H9 (cell line): ENCODE results near the gene GALNT4. TPM values are rescaled to one million over a fixed set of nuclear protein-coding genes. Genes with fewer than 3 reads are reported as not detected.

ENCODE experiments used
- DNase-seq: peaks from one replicate; pipeline ENCODE4 v3.0.0-alpha.2; 2017
- H2AFZ ChIP-seq: one replicate; pipeline ENCODE4 v1.6.1; 2013; ENCODE audit warnings: mild to moderate bottlenecking, low read length, control low read depth, moderate library complexity
- H2AK5ac ChIP-seq: 2 replicates; pipeline ENCODE4 v1.6.1; 2013; ENCODE audit warnings: low read length, control low read depth, mixed read lengths; ENCODE audit not compliant: insufficient read length
- H2BK120ac ChIP-seq: one replicate; pipeline ENCODE4 v1.6.1; 2013; ENCODE audit warnings: low read depth, mild to moderate bottlenecking, low read length, control low read depth, inconsistent platforms; ENCODE audit not compliant: poor library complexity, severe bottlenecking
- H2BK12ac ChIP-seq: 2 replicates; pipeline ENCODE4 v1.6.1; 2013; ENCODE audit warnings: low read length, control low read depth, mixed read lengths, low read depth; ENCODE audit not compliant: insufficient read length
- H2BK15ac ChIP-seq: 2 replicates; pipeline ENCODE4 v1.6.1; 2013; ENCODE audit warnings: low read depth, low read length, control low read depth
- H2BK20ac ChIP-seq: one replicate; pipeline ENCODE4 v1.6.1; 2013; ENCODE audit warnings: low read depth, mild to moderate bottlenecking, low read length, control low read depth, inconsistent platforms; ENCODE audit not compliant: poor library complexity, severe bottlenecking
- H2BK5ac ChIP-seq: 2 replicates; pipeline ENCODE4 v1.6.1; 2013; ENCODE audit warnings: low read length, control low read depth, mixed read lengths; ENCODE audit not compliant: insufficient read length
- H3K14ac ChIP-seq: 2 replicates; pipeline ENCODE4 v1.6.1; 2013; ENCODE audit warnings: low read length, control low read depth; ENCODE audit not compliant: insufficient read depth
- H3K18ac ChIP-seq: 2 replicates; pipeline ENCODE4 v1.6.1; 2013; ENCODE audit warnings: low read depth, mild to moderate bottlenecking, mixed read lengths, low read length, control low read depth; ENCODE audit not compliant: insufficient read length
- H3K23ac ChIP-seq: 2 replicates; pipeline ENCODE4 v1.6.1; 2013; ENCODE audit warnings: low read length, control low read depth, mixed read lengths, low read depth; ENCODE audit not compliant: insufficient read length
- H3K23me2 ChIP-seq: 2 replicates; pipeline ENCODE4 v1.6.1; 2013; ENCODE audit warnings: low read depth, mild to moderate bottlenecking, mixed read lengths, low read length, control low read depth; ENCODE audit not compliant: insufficient read length, poor library complexity, severe bottlenecking
- H3K27ac ChIP-seq: 2 replicates; pipeline ENCODE4 v1.5.1; 2013; ENCODE audit warnings: low read length, control low read depth, mixed read lengths, low read depth; ENCODE audit not compliant: insufficient read length
- H3K27me3 ChIP-seq: 2 replicates; pipeline ENCODE4 v1.6.1; 2013; ENCODE audit warnings: low read length, control low read depth, inconsistent platforms; ENCODE audit not compliant: insufficient read depth
- H3K4ac ChIP-seq: 2 replicates; pipeline ENCODE4 v1.6.1; 2013; ENCODE audit warnings: low read depth, mild to moderate bottlenecking, control low read depth, inconsistent platforms, low read length, moderate library complexity
- H3K4me1 ChIP-seq: 2 replicates; pipeline ENCODE4 v1.6.1; 2013; ENCODE audit warnings: low read length, control low read depth, inconsistent platforms; ENCODE audit not compliant: insufficient read depth
- H3K4me2 ChIP-seq: 2 replicates; pipeline ENCODE4 v1.6.1; 2013; ENCODE audit warnings: low read length, control low read depth, mixed read lengths; ENCODE audit not compliant: insufficient read length, insufficient read depth
- H3K56ac ChIP-seq: 2 replicates; pipeline ENCODE4 v1.6.1; 2013; ENCODE audit warnings: low read depth, mild to moderate bottlenecking, mixed read lengths, low read length, control low read depth; ENCODE audit not compliant: insufficient read length
- H3K79me1 ChIP-seq: 2 replicates; pipeline ENCODE4 v1.6.1; 2013; ENCODE audit warnings: low read depth, mild to moderate bottlenecking, moderate library complexity, low read length, control low read depth, inconsistent platforms; ENCODE audit not compliant: insufficient read depth, poor library complexity, severe bottlenecking
- H3K79me2 ChIP-seq: 2 replicates; pipeline ENCODE4 v1.6.1; 2013; ENCODE audit warnings: low read length, control low read depth, inconsistent platforms; ENCODE audit not compliant: insufficient read depth
- H3K9ac ChIP-seq: 2 replicates; pipeline ENCODE4 v1.6.1; 2013; ENCODE audit warnings: low read length, control low read depth, mixed read lengths; ENCODE audit not compliant: insufficient read length; ENCODE audit errors: extremely low read depth
- H3K9me3 ChIP-seq: one replicate; pipeline ENCODE4 v1.6.1; 2013; ENCODE audit warnings: low read depth, low read length, inconsistent platforms; ENCODE audit not compliant: control insufficient read depth
- H3T11ph ChIP-seq: one replicate; pipeline ENCODE4 v1.6.1; 2013; ENCODE audit warnings: mild to moderate bottlenecking, low read length, control low read depth, inconsistent platforms
- H4K20me1 ChIP-seq: one replicate; pipeline ENCODE4 v1.6.1; 2013; ENCODE audit not compliant: control insufficient read depth, insufficient read length, insufficient read depth
- H4K5ac ChIP-seq: 2 replicates; pipeline ENCODE4 v1.6.1; 2013; ENCODE audit warnings: low read depth, mild to moderate bottlenecking, mixed read lengths, low read length, control low read depth; ENCODE audit not compliant: insufficient read length
- H4K8ac ChIP-seq: replicated peaks from 2 replicates; pipeline ENCODE4 v1.6.1; 2013; ENCODE audit warnings: low read length, control low read depth, mixed read lengths, low read depth; ENCODE audit not compliant: insufficient read length
- H4K91ac ChIP-seq: 2 replicates; pipeline ENCODE4 v1.6.1; 2013; ENCODE audit warnings: low read depth, mild to moderate bottlenecking, moderate library complexity, mixed read lengths, low read length, control low read depth; ENCODE audit not compliant: insufficient read length
- H3K27ac Mint-ChIP-seq, 3 experiments: 2 replicates in 2 of 3; 3 replicates in 1 of 3; pipeline ENCODE4 v1.8.0; 2020 to 2021; ENCODE audit warnings: mixed read lengths in 3 of 3, mild to moderate bottlenecking in 1 of 3, moderate library complexity in 1 of 3
- H3K27me3 Mint-ChIP-seq: 2 replicates; pipeline ENCODE4 v1.8.0; 2021; ENCODE audit warnings: low read depth, mild to moderate bottlenecking, moderate library complexity, mixed read lengths
- H3K36me3 Mint-ChIP-seq, 3 experiments: 2 replicates in 2 of 3; 3 replicates in 1 of 3; pipeline ENCODE4 v1.8.0; 2020 to 2021; ENCODE audit warnings: low read depth in 3 of 3, mixed read lengths in 3 of 3; ENCODE audit not compliant: insufficient read depth in 1 of 3
- H3K4me1 Mint-ChIP-seq, 2 experiments: 2 replicates each; pipeline ENCODE4 v1.8.0; 2020; ENCODE audit warnings: mixed read lengths in 2 of 2
- H3K4me3 Mint-ChIP-seq, 2 experiments: 2 replicates in 1 of 2; 3 replicates in 1 of 2; pipeline ENCODE4 v1.8.0; 2020 to 2021; ENCODE audit warnings: mild to moderate bottlenecking in 2 of 2, mixed read lengths in 2 of 2, moderate library complexity in 1 of 2
- H3K9me3 Mint-ChIP-seq, 2 experiments: 2 replicates in 1 of 2; 3 replicates in 1 of 2; pipeline ENCODE4 v1.8.0; 2020; ENCODE audit warnings: mild to moderate bottlenecking in 2 of 2, mixed read lengths in 2 of 2, moderate library complexity in 1 of 2
- WGBS: extraction: QIAGEN DNeasy Blood & Tissue Kit; methylation state at CpG from one replicate; pipeline ENCODE4 v1.1.7; 2013; ENCODE audit warnings: missing lambda C conversion rate, low lambda C conversion rate, mixed read lengths; ENCODE audit not compliant: insufficient read length; ENCODE audit errors: extremely low coverage; 5-methylcytosine and 5-hydroxymethylcytosine counted together
- total RNA-seq: library from RNA; stranded (reverse); gene quantifications from 2 replicates; pipeline ENCODE4 v1.2.1, GENCODE V29; 2021
- TF ChIP-seq, protein P1 (sequence below): fragments of 200-600 bp; sonication (generic); conservative IDR thresholded peaks from 3 replicates; pipeline ENCODE4 v1.8.0; 2021; ENCODE audit warnings: antibody characterized with exemption, mild to moderate bottlenecking

The GALNT4 gene
- total RNA-seq, 1 experiment from 2014 or later: 3.1 TPM

GRCh38 chr12:89493670-89494302, 30.8 kb downstream of the GALNT4 start:
- no peak overlapping the region for H3K27ac Mint-ChIP-seq
- H3K79me1 ChIP-seq: no peaks in the 10 kb centered on the region
- H3K4me3 Mint-ChIP-seq: no peak overlapping the region
- no peak overlapping the region for H4K91ac ChIP-seq
- no peak overlapping the region for H3T11ph ChIP-seq
- H4K20me1 ChIP-seq: no peaks in the 10 kb centered on the region
- H3K14ac ChIP-seq: no peak overlapping the region
- H3K9me3 ChIP-seq: no peaks in the 10 kb centered on the region
- H2BK20ac ChIP-seq: no peak overlapping the region
- no peak overlapping the region for H3K23ac ChIP-seq
- no peak overlapping the region for H3K27ac ChIP-seq
- H3K4me1 Mint-ChIP-seq: peaks cover 6 to 8% of the 10 kb centered on the region in 2 experiments; a peak in 3 of 4 replicates
- no peak overlapping the region for H2BK120ac ChIP-seq
- H2BK12ac ChIP-seq: no peak overlapping the region
- H3K4me2 ChIP-seq: no peak overlapping the region
- no peaks in the 10 kb centered on the region for H3K23me2 ChIP-seq
- H3K36me3 Mint-ChIP-seq: peaks cover 3 to 6% (median 4%) of the 10 kb centered on the region in 3 experiments; a peak in 5 of 7 replicates
- TF ChIP-seq, protein P1, sequence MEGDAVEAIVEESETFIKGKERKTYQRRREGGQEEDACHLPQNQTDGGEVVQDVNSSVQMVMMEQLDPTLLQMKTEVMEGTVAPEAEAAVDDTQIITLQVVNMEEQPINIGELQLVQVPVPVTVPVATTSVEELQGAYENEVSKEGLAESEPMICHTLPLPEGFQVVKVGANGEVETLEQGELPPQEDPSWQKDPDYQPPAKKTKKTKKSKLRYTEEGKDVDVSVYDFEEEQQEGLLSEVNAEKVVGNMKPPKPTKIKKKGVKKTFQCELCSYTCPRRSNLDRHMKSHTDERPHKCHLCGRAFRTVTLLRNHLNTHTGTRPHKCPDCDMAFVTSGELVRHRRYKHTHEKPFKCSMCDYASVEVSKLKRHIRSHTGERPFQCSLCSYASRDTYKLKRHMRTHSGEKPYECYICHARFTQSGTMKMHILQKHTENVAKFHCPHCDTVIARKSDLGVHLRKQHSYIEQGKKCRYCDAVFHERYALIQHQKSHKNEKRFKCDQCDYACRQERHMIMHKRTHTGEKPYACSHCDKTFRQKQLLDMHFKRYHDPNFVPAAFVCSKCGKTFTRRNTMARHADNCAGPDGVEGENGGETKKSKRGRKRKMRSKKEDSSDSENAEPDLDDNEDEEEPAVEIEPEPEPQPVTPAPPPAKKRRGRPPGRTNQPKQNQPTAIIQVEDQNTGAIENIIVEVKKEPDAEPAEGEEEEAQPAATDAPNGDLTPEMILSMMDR: no peak
- no peak overlapping the region for H2BK15ac ChIP-seq
- DNase-seq: no peak
- H4K8ac ChIP-seq: no peak overlapping the region
- H3K27me3 ChIP-seq: no peaks in the 10 kb centered on the region
- no peak overlapping the region for H3K56ac ChIP-seq
- no peak overlapping the region for H3K18ac ChIP-seq
- no peak overlapping the region for H2AFZ ChIP-seq
- H2AK5ac ChIP-seq: no peak overlapping the region
- H3K4me1 ChIP-seq: no peaks in the 10 kb centered on the region
- no peak overlapping the region for H3K9ac ChIP-seq
- no peak overlapping the region for H3K4ac ChIP-seq
- no peaks in the 10 kb centered on the region for H3K79me2 ChIP-seq
- no peaks in the 10 kb centered on the region for H3K27me3 Mint-ChIP-seq
- no CpG with 5 or more reads among the region's 5 CpGs for WGBS
- no peak overlapping the region for H2BK5ac ChIP-seq
- H4K5ac ChIP-seq: no peak overlapping the region
- H3K9me3 Mint-ChIP-seq: 0 out of 5 replicates have a peak, but pooled peaks cover 0 to 3% of the 10 kb centered on the region in 2 experiments
